Uterus (tissue), 4 donors: ENCODE results near the gene RAB32. TPM values are rescaled to one million over a fixed set of nuclear protein-coding genes. Genes with fewer than 3 reads are reported as not detected.

ENCODE experiments used
- DNase-seq, 2 donors: peaks; one replicate each; pipeline ENCODE4 v3.0.0-alpha.2; 2019 to 2020
- H3K27ac ChIP-seq, 2 donors: fragments of 200-600 bp; sonication (generic); 1 replicate in 1 of 2; 2 replicates in 1 of 2; pipeline ENCODE4 v1.5.1; 2016 to 2018
- H3K27me3 ChIP-seq, 2 donors: fragments of 200-600 bp; sonication (generic); one replicate each; pipeline ENCODE4 v1.5.1; 2018 to 2019; ENCODE audit warnings: control low read depth in 1 of 2
- H3K36me3 ChIP-seq, 2 donors: fragments of 200-600 bp; sonication (generic); one replicate each; pipeline ENCODE4 v1.5.1; 2019; ENCODE audit warnings: control low read depth in 1 of 2
- H3K4me1 ChIP-seq, 2 donors: fragments of 200-600 bp; sonication (generic); one replicate each; pipeline ENCODE4 v1.5.1; 2018 to 2019; ENCODE audit warnings: control low read depth in 1 of 2
- H3K4me3 ChIP-seq, 2 donors: fragments of 200-600 bp; sonication (generic); 1 replicate in 1 of 2; 2 replicates in 1 of 2; pipeline ENCODE4 v1.5.1; 2018 to 2019; ENCODE audit warnings: mild to moderate bottlenecking in 1 of 2
- H3K9me3 ChIP-seq, 2 donors: fragments of 200-600 bp; sonication (generic); one replicate each; pipeline ENCODE4 v1.5.1; 2019; ENCODE audit warnings: control low read depth in 1 of 2
- CTCF ChIP-seq, 4 experiments: fragments of 200-600 bp in 2 of 4; fragments of 450-650 bp in 2 of 4; sonication (generic) in 2 of 4; IDR thresholded peaks; one replicate each; pipeline ENCODE4 v1.5.1; 2016 to 2019; ENCODE audit warnings: antibody characterized with exemption in 4 of 4, mild to moderate bottlenecking in 2 of 4, moderate library complexity in 1 of 4
- POLR2A ChIP-seq, 2 donors: fragments of 450-650 bp; IDR thresholded peaks; one replicate each; pipeline ENCODE4 v1.6.1; 2016; ENCODE audit warnings: antibody characterized with exemption in 2 of 2, mild to moderate bottlenecking in 1 of 2, moderate library complexity in 1 of 2
- intact Hi-C: fragments of 100-400 bp; cut with DNase I; formaldehyde crosslinking; loops from one replicate; pipeline ENCODE4 v1.15.1; 2023; ENCODE audit warnings: low total_unique reads
- total RNA-seq, 4 donors: library from RNA; depleted of rRNA in 3 of 4; stranded (reverse); fragments of >200 nt in 3 of 4; gene quantifications; one replicate each; pipeline versions ENCODE4 v1.1.0 to v1.2.4, GENCODE V29; 2014 to 2023
- donor health status: DM: yes; HTN: yes; CAD: no.

RAB32 gene
- total RNA-seq, 4 donors from 2014 or later = 19.1 to 53.8 (median 38.8) TPM

GRCh38 chr6:146546443-146547043 is 2.9 kb downstream of the RAB32 start:
- intact Hi-C loops = no loop called here
- Histone ChIP-seq H3K4me1 (no peaks in the 10 kb centered on the region), H3K4me3 (peak overlapping the region in 1 of 2 donors; percentile 84), H3K36me3 (no peaks in the 10 kb centered on the region), H3K27me3 (no peaks in the 10 kb centered on the region), H3K27ac (peak overlapping the region; percentile 94 to 99), H3K9me3 (no peaks in the 10 kb centered on the region)
- TF ChIP-seq CTCF (IDR thresholded peaks at IDR 0.05) (no peak), POLR2A (IDR thresholded peaks at IDR 0.05) (no peak)
- DNase-seq = peak in 1 of 2 donors; percentile 39

DNA sequence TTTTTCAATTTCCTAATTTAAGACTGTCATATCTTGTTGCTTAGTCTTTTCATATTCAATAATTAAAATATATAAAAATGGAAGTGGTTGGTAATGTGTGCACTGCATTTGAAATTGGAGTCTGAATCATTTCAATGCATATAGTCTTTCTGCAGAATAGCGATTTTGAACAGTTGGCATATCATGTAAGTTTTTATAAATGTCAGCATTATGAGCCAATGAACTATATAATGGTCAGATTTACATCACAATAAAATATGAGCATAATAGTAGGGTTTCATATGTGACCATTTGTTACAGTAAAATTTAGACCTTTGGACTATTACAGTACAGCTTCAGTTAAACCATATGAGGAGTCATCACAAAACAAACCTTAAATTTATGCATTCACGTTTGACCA is 4.3 kb downstream of the RAB32 start:
- no peak overlapping the region for H3K27ac ChIP-seq
- no peak overlapping the region for H3K4me3 ChIP-seq
- no peaks in the 10 kb centered on the region for H3K36me3 ChIP-seq
- no peak for TF ChIP-seq CTCF (IDR thresholded peaks at IDR 0.05)
- no peak for TF ChIP-seq POLR2A (IDR thresholded peaks at IDR 0.05)
- intact Hi-C loops = no loop called here
- DNase-seq = no peak
- H3K9me3 ChIP-seq = no peaks in the 10 kb centered on the region
- no peaks in the 10 kb centered on the region for H3K4me1 ChIP-seq
- H3K27me3 ChIP-seq = no peaks in the 10 kb centered on the region

DNA sequence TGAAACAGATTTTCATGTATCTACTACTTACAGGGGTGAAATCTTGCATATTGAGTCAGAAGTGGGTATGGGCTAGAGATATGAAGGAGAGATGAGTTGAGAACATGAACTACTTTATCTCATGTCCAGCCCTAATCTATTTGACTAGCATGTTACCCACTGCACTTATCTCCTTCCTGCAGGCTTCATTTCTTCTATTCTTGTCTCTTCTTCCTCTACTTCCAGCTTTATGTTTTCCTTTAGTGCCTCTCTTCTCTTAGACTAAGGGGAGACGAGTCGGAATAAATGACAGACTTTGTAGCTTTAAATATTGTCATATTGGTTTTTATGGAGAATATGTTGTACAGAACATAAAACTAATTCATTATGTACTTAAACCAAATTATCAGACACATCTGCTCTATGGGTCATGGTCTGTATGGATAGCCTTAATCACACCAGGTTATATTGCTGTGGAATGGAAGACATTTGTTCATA is 5.3 kb downstream of the RAB32 start:
- DNase-seq = no peak
- H3K27me3 ChIP-seq = no peaks in the 10 kb centered on the region
- TF ChIP-seq CTCF (IDR thresholded peaks at IDR 0.05) (no peak), POLR2A (IDR thresholded peaks at IDR 0.05) (no peak)
- H3K9me3 ChIP-seq = no peaks in the 10 kb centered on the region
- H3K27ac ChIP-seq = no peak overlapping the region
- intact Hi-C loops = no loop called here
- H3K36me3 ChIP-seq = no peaks in the 10 kb centered on the region
- H3K4me1 ChIP-seq = no peaks in the 10 kb centered on the region
- no peak overlapping the region for H3K4me3 ChIP-seq

GRCh38 chr6:146550911-146551310 is 7.3 kb downstream of the RAB32 start:
- TF ChIP-seq POLR2A (IDR thresholded peaks at IDR 0.05) (no peak), CTCF (IDR thresholded peaks at IDR 0.05) (no peak)

DNA sequence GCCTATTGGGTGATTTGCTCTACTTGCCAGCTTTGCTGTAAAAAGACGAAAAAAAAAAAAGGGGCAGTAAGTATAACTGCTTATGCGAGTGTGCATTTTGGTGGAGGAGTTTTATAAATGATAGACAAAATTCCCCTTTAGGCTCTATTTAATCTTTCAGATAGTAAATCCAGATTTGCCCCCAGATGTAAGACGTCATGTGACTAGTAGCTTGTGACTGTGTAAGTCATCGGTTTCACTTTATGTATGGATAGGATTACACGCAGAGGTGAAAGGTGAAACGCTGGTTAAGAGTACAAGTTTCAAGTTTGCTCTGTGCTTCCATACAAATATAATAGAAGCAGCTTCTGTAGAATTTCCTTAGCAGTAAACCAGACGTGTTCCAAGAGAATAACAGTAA is 7.9 kb downstream of the RAB32 start:
- intact Hi-C loops = no loop called here
- Histone ChIP-seq H3K36me3 (no peaks in the 10 kb centered on the region), H3K4me3 (no peak overlapping the region), H3K4me1 (no peaks in the 10 kb centered on the region), H3K27me3 (no peaks in the 10 kb centered on the region), H3K9me3 (no peaks in the 10 kb centered on the region), H3K27ac (no peak overlapping the region)
- TF ChIP-seq CTCF (IDR thresholded peaks at IDR 0.05) = no peak
- no peak for TF ChIP-seq POLR2A (IDR thresholded peaks at IDR 0.05)
- DNase-seq = no peak

More at GRCh38 chr6:146550911-146551310, 7.3 kb downstream of the RAB32 start:
- DNase-seq = peak in 1 of 2 donors; percentile 38
- H3K4me3 ChIP-seq = no peak overlapping the region
- no peaks in the 10 kb centered on the region for H3K27me3 ChIP-seq
- intact Hi-C loops = no loop called here
- H3K27ac ChIP-seq = peak overlapping the region in 1 of 2 donors; percentile 23
- no peaks in the 10 kb centered on the region for H3K9me3 ChIP-seq
- H3K4me1 ChIP-seq = no peaks in the 10 kb centered on the region
- no peaks in the 10 kb centered on the region for H3K36me3 ChIP-seq
